Right hindlimb (tissue), 1 donor: ENCODE results near the gene SNX11.

Experiments
- DNase-seq: peaks from one replicate; pipeline ENCODE4 v3.0.0-alpha.2; 2018

SNX11 gene

GRCh38 chr17:48162946-48163506, 55.5 kb downstream of the SNX11 start:
- DNase-seq = no peak

GRCh38 chr17:48163809-48164208, 56.2 kb downstream of the SNX11 start:
- no peak for DNase-seq

DNA sequence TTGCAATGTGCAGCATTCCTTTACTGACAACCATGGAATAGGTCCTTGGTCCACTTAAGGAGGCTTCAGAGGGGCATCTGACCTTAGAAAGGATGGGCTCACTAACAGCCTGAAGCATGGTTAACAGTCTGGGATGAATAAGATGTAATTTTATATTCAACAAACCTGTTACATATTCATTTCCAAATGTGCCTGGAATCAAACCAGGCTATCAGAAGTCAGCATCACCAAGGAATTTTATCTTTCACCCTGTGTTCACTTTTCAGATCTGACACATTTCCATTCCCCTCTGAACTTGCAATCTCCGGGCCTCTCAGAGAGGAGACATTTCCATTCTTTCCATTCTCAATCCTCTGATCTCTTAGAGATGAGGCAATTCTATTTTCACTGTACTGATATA, 62.4 kb downstream of the SNX11 start:
- no peak for DNase-seq
